Ecto neural progenitor cell (in vitro differentiated cells): ENCODE data around the gene APBA1.
"Not testable (repeated sequence)": the region's sequence is repeated elsewhere in the genome, so short reads cannot be mapped to it uniquely, and the experiment has no call there.

Experiments
- DNase-seq: peaks from one replicate; pipeline ENCODE4 v3.0.0-alpha.2; 2018; ENCODE audit warnings: low spot score

The APBA1 gene

DNA sequence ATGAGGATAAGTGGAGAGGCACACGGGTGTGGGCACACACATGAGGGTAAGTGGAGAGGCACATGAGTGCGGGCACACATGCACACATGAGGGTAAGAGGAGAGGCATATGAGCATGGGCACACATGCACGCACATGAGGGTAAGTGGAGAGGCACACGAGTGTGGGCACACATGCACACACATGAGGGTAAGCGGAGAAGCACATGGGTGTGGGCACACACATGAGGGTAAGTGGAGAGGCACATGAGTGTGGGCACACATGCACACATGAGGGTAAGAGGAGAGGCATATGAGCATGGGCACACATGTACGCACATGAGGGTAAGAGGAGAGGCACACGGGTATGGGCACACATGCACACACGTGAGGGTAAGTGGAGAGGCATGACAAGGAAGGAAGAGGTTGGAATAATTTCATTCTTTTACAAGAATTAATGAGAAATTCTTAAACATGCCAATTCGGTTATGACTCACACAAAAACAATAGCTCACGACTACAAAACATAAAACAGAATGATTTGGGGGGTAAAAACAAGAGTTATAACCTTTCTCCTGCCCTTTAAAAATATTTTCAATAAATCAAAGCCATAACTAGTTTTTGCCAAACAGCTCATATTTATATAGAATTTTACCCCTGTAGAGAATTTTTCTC is 67.5 kb downstream of the APBA1 start:
- DNase-seq = no peak

- DNase-seq = no peak
Measured at GRCh38 chr9:69603656-69604055, 68.5 kb downstream of the APBA1 start.

DNA sequence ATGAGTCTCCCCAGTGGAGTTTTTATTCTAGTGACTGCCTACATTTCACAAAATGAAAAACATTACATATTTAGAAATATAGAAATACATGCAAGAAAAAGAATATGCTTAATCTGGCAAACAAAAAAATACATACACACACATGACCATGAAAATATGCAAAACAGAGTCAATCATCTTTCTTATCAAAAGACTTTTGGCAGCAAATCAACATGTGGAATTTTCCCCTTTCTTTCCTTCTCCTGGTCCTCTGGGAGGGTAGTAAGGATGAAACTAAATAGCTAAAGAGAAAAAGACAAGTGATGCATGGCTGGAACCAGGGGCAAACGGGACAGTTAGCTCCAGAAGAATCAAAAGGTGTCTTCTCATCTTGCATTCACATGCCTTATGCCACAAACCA is 69.4 kb downstream of the APBA1 start:
- DNase-seq = no peak

DNA sequence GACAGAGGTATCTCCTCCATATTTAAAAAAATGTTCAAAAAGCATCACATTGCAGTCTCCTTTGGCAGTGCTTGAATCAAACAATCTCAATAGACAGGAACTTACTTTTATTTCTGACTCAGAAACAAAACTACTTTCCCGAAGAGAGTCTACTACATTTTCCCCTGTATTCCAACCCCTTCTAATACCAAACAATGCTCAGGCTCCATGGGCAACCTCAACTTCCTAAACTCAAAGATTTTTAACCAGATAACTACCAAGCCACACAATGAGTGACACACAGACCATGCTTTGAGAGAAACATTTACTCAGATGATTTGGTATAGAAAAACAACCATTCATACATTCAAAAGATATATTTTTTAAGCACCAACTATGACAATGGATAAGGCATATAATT is 70.5 kb downstream of the APBA1 start:
- no peak for DNase-seq

DNA sequence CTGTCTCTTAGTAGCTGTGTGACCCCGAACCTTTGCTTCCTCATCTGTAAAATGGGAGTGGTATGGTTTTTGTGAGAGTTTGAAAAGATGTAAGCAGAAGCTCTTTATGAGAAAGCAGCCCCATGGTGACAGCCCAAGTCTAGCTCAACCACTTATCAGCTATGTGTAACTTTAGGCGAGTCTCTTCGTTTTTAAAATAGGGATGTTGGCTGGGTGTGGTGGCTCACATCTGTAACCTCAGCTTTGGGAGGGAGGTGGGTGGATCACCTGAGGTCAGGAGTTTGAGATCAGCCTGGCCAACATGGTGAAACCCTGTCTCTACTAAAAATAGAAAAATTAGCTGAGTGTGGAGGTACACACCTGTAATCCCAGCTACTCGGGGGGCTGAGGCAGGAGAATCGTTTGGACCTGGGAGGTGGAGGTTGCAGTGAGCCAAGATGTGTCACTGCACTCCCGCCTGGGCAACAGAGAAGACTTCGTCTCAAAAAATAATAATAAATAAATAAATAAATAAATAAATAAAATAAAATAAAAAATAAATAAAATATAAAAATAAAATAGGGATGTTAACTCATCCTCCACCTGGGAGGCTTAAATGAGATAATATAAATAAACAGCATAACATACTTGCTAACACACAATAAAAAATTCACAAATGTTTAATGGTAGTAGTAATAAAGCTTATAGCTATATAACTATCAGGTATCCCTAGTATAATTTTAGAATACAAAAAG is 71.7 kb downstream of the APBA1 start:
- DNase-seq = no peak

DNA sequence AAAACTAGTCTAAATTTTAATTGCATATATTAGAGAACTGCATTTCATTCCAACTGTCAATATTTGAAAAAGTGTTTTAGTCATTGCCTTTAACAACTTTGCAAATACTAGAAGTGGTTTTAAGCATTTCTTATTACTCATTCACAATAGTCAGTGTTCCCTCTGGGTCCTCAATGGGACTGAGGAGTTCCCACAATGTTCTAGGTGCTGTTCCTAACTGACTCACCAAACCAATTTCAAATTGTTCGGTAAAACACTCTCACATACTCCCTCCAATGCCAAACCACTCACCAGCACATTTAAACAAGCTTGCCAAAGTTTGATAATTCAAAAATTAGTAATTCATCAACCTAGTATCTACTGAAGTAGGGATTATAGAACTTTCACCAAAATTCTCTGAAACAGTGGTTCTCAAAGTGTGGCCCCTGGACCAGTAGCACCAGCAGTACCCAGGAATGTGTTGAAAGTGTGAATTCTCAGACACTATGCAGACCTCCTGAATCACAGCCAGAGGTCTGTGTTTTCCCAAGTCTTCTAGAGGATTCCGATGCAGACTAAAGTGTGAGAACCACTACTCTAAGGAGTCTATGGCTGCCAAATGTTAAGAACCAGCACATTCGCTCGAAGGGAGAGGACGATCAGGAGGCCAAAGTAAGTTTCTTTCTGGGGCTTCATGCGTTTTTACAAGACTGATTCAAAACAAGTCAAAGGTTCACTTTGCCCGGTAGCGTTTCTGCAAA is 72.8 kb downstream of the APBA1 start:
- DNase-seq = no peak

- DNase-seq = not testable (repeated sequence)
Measured at GRCh38 chr9:69596906-69597305, 75.3 kb downstream of the APBA1 start.

- no peak for DNase-seq
Measured at GRCh38 chr9:69594180-69594579, 78.0 kb downstream of the APBA1 start.

DNA sequence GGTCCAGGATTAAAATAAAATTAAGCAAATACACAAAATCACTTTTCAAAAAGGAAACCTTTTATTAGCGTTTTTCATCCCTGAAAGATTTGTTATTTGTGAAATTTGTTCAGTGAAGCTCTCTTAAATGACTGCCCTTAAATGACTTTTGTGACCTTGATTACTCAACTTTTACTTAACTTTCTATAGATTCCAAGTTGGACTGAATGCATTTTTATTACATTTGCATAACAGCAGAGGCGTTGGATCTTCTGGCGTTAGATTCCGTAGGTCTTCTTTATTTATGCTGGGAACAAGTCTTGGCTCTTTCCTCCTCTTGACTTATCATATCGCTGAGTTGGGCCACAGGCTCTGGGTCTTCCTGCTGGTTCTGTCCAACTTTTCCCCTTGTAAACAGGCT is 78.4 kb downstream of the APBA1 start:
- DNase-seq = no peak

DNA sequence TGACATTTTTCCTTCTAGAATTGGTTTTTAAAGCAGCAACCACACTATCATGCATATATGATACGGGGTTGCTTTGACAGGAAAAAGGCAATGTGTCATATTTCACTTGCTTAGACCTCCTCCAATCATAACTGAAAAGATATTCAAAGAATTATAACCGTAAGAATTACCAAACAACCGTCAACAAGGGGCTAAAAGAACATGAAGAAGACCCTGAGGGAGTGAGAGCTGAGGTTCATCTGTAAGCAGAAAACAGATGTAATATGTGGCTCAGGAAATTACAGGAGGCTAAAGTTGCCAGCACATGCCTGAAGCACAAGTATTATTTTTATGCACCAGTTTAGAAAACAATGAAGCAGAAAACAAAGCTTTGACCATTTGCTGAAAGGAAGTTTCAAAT is 78.9 kb downstream of the APBA1 start:
- DNase-seq = no peak

- DNase-seq = no peak
Measured at GRCh38 chr9:69590266-69590665, 81.9 kb downstream of the APBA1 start.

GRCh38 chr9:69589156-69589555 is 83.0 kb downstream of the APBA1 start:
- DNase-seq = no peak

DNA sequence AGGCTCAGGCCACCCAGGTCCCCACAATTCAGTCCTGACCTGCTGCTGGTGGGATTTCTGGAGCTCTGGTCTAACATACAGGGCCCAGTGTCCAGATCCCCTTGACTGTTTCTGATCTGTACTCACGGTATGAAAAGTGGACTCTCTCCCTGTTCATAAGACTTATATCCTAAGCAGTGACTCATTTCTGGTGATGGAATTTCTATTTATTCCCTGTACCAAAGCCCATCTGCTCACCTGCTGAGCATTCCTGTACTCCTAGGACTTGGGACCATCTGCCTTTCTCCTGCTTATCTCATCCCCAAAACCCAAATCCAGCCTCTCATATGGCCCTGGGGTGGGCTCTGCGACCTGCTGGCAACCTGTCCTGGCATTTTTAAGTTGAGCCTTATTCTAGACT is 86.6 kb downstream of the APBA1 start:
- DNase-seq = no peak

- DNase-seq = no peak
Measured at GRCh38 chr9:69584759-69585158, 87.4 kb downstream of the APBA1 start.

- DNase-seq = no peak
Measured at GRCh38 chr9:69583645-69584234, 88.4 kb downstream of the APBA1 start.

- DNase-seq = no peak
Measured at GRCh38 chr9:69582544-69583297, 89.5 kb downstream of the APBA1 start.

DNA sequence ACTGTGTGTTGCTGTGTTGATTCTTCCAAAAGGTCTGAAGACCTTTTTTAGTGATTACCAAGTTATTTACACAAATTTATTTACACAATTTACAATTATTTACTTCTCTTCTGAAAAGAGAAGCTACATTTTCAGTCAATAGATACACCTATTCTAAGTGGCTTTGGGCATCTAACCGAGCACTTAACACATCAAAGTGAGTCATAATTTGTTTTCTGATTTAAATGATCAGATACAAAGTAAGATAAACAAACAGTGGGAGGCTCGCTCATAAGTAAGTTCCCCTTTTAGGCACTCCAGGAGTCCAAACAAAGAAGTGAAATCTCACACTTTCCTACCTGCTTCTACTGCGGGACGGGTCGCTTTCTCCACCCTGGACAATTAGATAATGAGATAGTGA is 90.2 kb downstream of the APBA1 start:
- no peak for DNase-seq

- no peak for DNase-seq
Measured at GRCh38 chr9:69580582-69581214, 91.5 kb downstream of the APBA1 start.

DNA sequence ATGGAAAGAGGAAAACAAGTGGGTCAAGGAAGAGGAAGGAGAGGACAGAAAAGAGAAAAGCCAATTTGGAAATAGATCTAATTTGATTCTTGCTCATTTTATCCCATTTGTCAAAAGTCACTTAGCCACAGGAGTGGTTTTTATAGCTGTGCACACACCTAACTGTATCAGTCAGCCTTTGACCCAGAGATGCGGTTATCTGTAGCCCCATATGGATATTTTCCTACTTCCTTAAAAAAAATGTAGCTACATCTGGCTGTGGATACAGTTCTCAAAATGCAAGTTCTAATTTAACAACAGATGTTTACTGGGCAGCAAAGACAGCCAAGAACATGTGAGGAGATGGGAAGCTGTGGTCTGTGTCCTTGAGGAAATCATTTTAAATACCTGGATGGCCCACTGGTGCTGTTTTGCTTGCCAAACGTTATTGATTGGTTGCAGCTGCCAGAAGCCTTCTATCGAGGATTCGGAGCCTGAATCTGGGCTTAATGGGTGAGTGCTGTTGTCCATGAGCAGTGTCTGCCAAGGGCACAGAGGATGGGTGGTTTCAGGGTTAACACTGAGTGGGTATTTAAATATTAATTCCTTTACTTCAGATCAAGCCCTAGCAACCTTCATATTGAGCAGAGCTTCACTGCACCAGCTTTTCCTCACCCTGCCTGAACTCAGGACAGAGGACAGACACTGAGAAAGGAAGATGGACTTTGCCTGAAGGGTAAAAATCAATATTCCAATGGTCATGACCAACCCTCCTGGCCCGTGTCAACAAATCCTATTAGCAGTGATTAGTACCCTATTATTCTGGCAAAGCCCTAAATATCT is 92.2 kb downstream of the APBA1 start:
- DNase-seq = no peak

DNA sequence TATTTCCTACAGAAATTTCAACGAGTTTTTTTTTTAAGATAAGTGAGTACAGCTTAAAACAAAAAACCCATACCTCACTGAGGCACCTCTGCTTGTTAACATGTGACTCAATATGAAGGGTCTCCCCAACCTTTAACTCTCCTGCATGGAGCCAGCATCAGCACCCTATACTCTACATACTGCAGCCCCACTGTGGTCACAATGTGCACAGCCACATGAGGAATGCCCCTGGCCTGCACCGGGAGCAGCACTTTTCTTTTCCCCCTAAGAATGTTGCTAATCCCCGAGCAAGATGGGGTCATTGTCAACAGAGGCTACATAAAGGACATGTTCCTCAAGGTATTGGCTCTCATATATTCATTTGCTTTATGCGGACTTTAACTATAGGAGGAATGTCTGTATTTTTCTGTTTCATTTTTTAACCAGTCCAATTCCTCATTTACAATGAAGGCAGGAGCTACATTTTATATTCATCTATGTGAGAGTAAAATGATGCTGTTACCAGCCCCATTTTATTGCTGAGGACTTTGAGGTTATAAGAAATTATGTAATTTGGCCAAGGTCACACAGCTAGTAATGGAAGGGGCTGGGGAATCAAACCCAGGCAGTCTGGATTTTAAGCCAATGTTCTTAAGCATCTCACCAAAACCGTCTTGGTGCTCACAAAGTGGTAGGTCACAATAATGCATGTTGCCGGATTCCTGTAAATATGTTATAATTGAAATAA is 93.0 kb downstream of the APBA1 start:
- no peak for DNase-seq
